ENCODE data around the gene RNF212B. TPM values are rescaled to one million over a fixed set of nuclear protein-coding genes. Genes with fewer than 3 reads are reported as not detected.
"Not testable (repeated sequence)": the region's sequence is repeated elsewhere in the genome, so short reads cannot be mapped to it uniquely, and the experiment has no call there.

RNF212B gene
- total and polyA plus RNA-seq, 7 donors, result not detected

DNA sequence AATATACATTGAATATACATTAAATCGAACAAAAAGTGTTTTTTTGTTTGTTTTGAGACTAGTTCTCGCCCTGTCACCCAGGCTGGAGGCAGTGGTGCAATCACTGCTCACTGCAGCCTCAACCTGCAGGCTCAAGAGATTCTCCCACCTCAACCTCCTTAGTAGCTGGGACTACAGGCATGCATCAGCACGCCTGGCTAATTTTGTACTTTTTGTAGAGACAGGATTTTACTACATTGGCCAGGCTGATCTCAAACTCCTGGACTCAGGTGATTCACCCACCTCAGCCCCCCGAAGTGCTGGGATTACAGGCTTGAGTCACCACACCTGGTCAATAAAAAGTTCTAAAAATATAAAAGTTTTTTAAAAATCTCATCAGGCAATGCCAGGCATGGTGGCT, 10.2 kb upstream of the RNF212B start:
- intact Hi-C loops (cut with DNase I), result no loop called here
- Histone ChIP-seq H3K4me1 (no peaks in the 10 kb centered on the region), H3K36me3 (ENCODE audit: insufficient read depth in 1 of 2, low read depth in 1 of 2) (no peaks in the 10 kb centered on the region), H3K9me3 (no peaks in the 10 kb centered on the region), H3K4me3 (no peak overlapping the region), H3K27me3 (ENCODE audit: insufficient read depth in 3 of 3, low read length in 2 of 3) (no peaks in the 10 kb centered on the region), H3K27ac (no peak overlapping the region)
- ATAC-seq (no peak), DNase-seq (no peak)
- 59 to 73% (median 62%) methylated on average over 4 of the region's 4 CpGs for WGBS, 3 donors
- no peak for TF ChIP-seq CTCF (IDR thresholded peaks at IDR 0.05)

GRCh38 chr14:23228812-23229211, 8.9 kb upstream of the RNF212B start:
- Histone ChIP-seq H3K27me3 (ENCODE audit: insufficient read depth in 3 of 3, low read length in 2 of 3) (no peaks in the 10 kb centered on the region), H3K4me3 (no peak overlapping the region), H3K4me1 (no peaks in the 10 kb centered on the region), H3K27ac (no peak overlapping the region), H3K36me3 (ENCODE audit: insufficient read depth in 1 of 2, low read depth in 1 of 2) (no peaks in the 10 kb centered on the region), H3K9me3 (no peaks in the 10 kb centered on the region)
- ATAC-seq (no peak), DNase-seq (no peak)
- intact Hi-C loops (cut with DNase I), result no loop called here
- WGBS, 3 donors, result 85 to 95% (median 85%) methylated on average over 1 of the region's 1 CpG
- no peak for TF ChIP-seq CTCF (IDR thresholded peaks at IDR 0.05)

GRCh38 chr14:23232241-23232808, 5.4 kb upstream of the RNF212B start:
- H3K27ac ChIP-seq; H3K4me3 ChIP-seq; DNase-seq; ATAC-seq; H3K9me3 ChIP-seq; intact Hi-C loops (cut with DNase I); H3K4me1 ChIP-seq; H3K36me3 ChIP-seq (ENCODE audit: insufficient read depth in 1 of 2, low read depth in 1 of 2): not testable (repeated sequence)
- 92 to 96% (median 92%) methylated on average over 10 to 37 of the region's 38 CpGs for WGBS, 3 donors
- H3K27me3 ChIP-seq (ENCODE audit: insufficient read depth in 3 of 3, low read length in 2 of 3), result peaks cover 0 to 10% (median 0%) of the 10 kb centered on the region in 3 donors

DNA sequence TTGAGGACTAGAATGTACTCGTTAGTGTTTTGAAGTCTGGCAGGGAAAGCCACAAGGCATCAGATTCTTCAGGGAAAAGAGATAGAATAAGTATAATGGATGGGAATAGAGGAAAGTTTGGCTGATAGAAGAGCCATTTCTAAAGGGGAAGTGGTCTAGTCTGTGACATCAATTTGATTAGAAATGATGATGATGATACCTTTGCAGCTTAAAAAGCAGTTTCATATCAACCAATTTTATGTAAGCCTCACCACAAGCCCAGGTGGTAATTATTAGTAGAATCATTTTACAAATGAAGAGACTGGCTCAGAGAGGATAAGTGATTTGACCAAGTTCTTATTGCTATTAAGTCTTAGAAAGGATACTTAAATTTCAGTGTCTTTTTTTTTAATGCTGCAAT, 2.9 kb downstream of the RNF212B start:
- WGBS, 3 donors, result 68 to 92% (median 71%) methylated on average over 1 of the region's 1 CpG
- intact Hi-C loops (cut with DNase I), result no loop called here
- no peak for TF ChIP-seq CTCF (IDR thresholded peaks at IDR 0.05)
- DNase-seq (no peak), ATAC-seq (no peak)
- Histone ChIP-seq H3K4me1 (no peaks in the 10 kb centered on the region), H3K9me3 (no peaks in the 10 kb centered on the region), H3K27ac (no peak overlapping the region), H3K27me3 (ENCODE audit: insufficient read depth in 3 of 3, low read length in 2 of 3) (peaks cover 0 to 31% (median 0%) of the 10 kb centered on the region in 3 donors), H3K36me3 (ENCODE audit: insufficient read depth in 1 of 2, low read depth in 1 of 2) (no peaks in the 10 kb centered on the region), H3K4me3 (no peak overlapping the region)

DNA sequence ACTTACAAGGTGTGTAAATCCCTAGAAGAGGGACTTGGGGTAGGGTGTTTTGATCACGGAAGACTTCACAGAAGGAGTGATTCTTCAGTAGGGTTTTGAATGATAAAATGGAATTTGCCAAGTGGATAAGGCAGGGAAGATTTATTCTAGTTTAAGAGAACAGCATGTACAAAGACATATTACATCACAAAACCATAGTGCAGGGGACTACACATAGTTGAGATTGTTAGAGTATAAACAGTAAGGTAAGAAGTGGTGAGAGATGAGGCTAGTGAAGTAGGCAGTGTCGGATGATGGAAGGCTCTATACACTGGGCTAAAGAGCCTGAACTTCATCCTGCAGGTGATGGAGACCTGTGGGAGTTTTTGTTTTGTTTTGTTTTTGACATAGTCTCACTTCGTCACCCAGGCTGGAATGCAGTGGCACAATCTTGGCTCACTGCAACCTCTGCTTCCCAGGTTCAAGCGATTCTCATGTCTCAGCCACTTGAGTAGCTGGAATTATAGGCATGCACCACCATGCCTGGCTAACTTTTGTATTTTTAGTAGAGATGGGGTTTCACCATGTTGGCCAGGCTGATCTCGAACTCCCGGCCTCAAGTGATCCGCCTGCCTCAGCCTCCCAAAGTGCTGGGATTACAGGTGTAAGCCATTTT, 3.5 kb downstream of the RNF212B start:
- 61 to 71% (median 69%) methylated on average over 7 of the region's 7 CpGs for whole genome bisulfite sequencing, 3 donors

More for the DNA sequence above, 3.5 kb downstream of the RNF212B start:
- ATAC-seq; intact Hi-C loops (cut with DNase I); H3K36me3 ChIP-seq (ENCODE audit: insufficient read depth in 1 of 2, low read depth in 1 of 2); H3K4me3 ChIP-seq; H3K9me3 ChIP-seq; H3K4me1 ChIP-seq; H3K27ac ChIP-seq; DNase-seq: not testable (repeated sequence)
- peaks cover 0 to 31% (median 0%) of the 10 kb centered on the region in 3 donors for H3K27me3 ChIP-seq (ENCODE audit: insufficient read depth in 3 of 3, low read length in 2 of 3)

Data from psoas muscle (tissue), 8 donors.